Neural progenitor cell (in vitro differentiated cells): Measurements from ENCODE around the gene MAN2B2. TPM values are rescaled to one million over a fixed set of nuclear protein-coding genes. Genes with fewer than 3 reads are reported as not detected.

ENCODE experiments used
- DNase-seq: peaks from one replicate; pipeline ENCODE4 v3.0.0-alpha.2; 2016; ENCODE audit warnings: low spot score
- H2AFZ ChIP-seq: fragments of 200-600 bp; sonication (generic); replicated peaks from 2 replicates; pipeline ENCODE4 v1.6.1; 2016; ENCODE audit warnings: antibody characterized with exemption
- H3F3A ChIP-seq: fragments of 200-600 bp; sonication (generic); 2 replicates; pipeline ENCODE4 v1.6.1; 2016; ENCODE audit warnings: antibody characterized with exemption, low read depth
- H3K27ac ChIP-seq: fragments of 200-600 bp; sonication (generic); 2 replicates; pipeline ENCODE4 v1.5.1; 2016; ENCODE audit warnings: mild to moderate bottlenecking
- H3K27me3 ChIP-seq: fragments of 200-600 bp; sonication (generic); 2 replicates; pipeline ENCODE4 v1.6.1; 2016; ENCODE audit warnings: mild to moderate bottlenecking, moderate library complexity
- H3K36me3 ChIP-seq: fragments of 200-600 bp; sonication (generic); 2 replicates; pipeline ENCODE4 v1.5.1; 2016
- H3K4me1 ChIP-seq: fragments of 200-600 bp; sonication (generic); 2 replicates; pipeline ENCODE4 v1.6.1; 2016; ENCODE audit warnings: mixed run types
- H3K4me2 ChIP-seq: fragments of 200-600 bp; sonication (generic); 2 replicates; pipeline ENCODE4 v1.6.1; 2016
- H3K4me3 ChIP-seq: fragments of 200-600 bp; sonication (generic); 2 replicates; pipeline ENCODE4 v1.5.1; 2016
- H3K79me2 ChIP-seq: fragments of 200-600 bp; sonication (generic); 2 replicates; pipeline ENCODE4 v1.6.1; 2016; ENCODE audit warnings: low read depth
- H3K9ac ChIP-seq: fragments of 200-600 bp; sonication (generic); 2 replicates; pipeline ENCODE4 v1.6.1; 2016
- H3K9me3 ChIP-seq: fragments of 200-600 bp; sonication (generic); 2 replicates; pipeline ENCODE4 v1.5.1; 2016; ENCODE audit warnings: low read depth
- H4K20me1 ChIP-seq: fragments of 200-600 bp; sonication (generic); 2 replicates; pipeline ENCODE4 v1.6.1; 2016; ENCODE audit warnings: low read depth
- H3K27ac Mint-ChIP-seq: 3 replicates; pipeline ENCODE4 v1.8.0; 2021; ENCODE audit warnings: mixed read lengths
- H3K27me3 Mint-ChIP-seq: 2 replicates; pipeline ENCODE4 v1.8.0; 2022; ENCODE audit warnings: low read depth, mild to moderate bottlenecking, inconsistent platforms, moderate library complexity, mixed read lengths; ENCODE audit not compliant: insufficient read depth
- H3K36me3 Mint-ChIP-seq: 3 replicates; pipeline ENCODE4 v1.8.0; 2021; ENCODE audit warnings: mixed read lengths
- H3K4me1 Mint-ChIP-seq: 3 replicates; pipeline ENCODE4 v1.8.0; 2021; ENCODE audit warnings: mixed read lengths
- H3K4me3 Mint-ChIP-seq: 3 replicates; pipeline ENCODE4 v1.8.0; 2021; ENCODE audit warnings: mild to moderate bottlenecking, moderate library complexity, mixed read lengths
- H3K9me3 Mint-ChIP-seq: 3 replicates; pipeline ENCODE4 v1.8.0; 2020; ENCODE audit warnings: mixed read lengths
- CTCF ChIP-seq: fragments of 200-600 bp; sonication (generic); IDR thresholded peaks from 2 replicates; pipeline ENCODE4 v1.5.1; 2017; ENCODE audit warnings: antibody characterized with exemption, mild to moderate bottlenecking
- EZH2 ChIP-seq: fragments of 200-600 bp; sonication (generic); IDR thresholded peaks from 2 replicates; pipeline ENCODE4 v1.6.1; 2017; ENCODE audit warnings: antibody characterized with exemption, mild to moderate bottlenecking, moderate library complexity
- EZH2phosphoT487 ChIP-seq: fragments of 200-600 bp; sonication (generic); IDR thresholded peaks from 2 replicates; pipeline ENCODE4 v1.6.1; 2017; ENCODE audit warnings: antibody characterized with exemption
- total RNA-seq: library from RNA; depleted of rRNA; stranded (reverse); fragments of >200 nt; gene quantifications from 2 replicates; pipeline ENCODE4 v1.2.3, GENCODE V29; 2015; ENCODE audit warnings: low replicate concordance

MAN2B2 gene
- total RNA-seq, 1 donor from 2014 or later = 2.7 TPM

GRCh38 chr4:6594341-6594740, 19.4 kb downstream of the MAN2B2 start:
- Histone ChIP-seq H3K9ac (no peak overlapping the region), H3K27ac (no peak overlapping the region), H3K4me3 (no peak overlapping the region), H3K4me1 (no peaks in the 10 kb centered on the region), H3K27me3 (no peaks in the 10 kb centered on the region), H3K36me3 (no peaks in the 10 kb centered on the region), H3K79me2 (no peaks in the 10 kb centered on the region), H3K4me2 (no peak overlapping the region), H3K9me3 (no peaks in the 10 kb centered on the region), H2AFZ (no peak overlapping the region), H4K20me1 (no peaks in the 10 kb centered on the region), H3F3A (no peaks in the 10 kb centered on the region)
- no peak for TF ChIP-seq CTCF
- no peak for DNase-seq
- Mint-ChIP-seq H3K4me1 (no peaks in the 10 kb centered on the region), H3K36me3 (no peaks in the 10 kb centered on the region), H3K27me3 (peaks cover 2% of the 10 kb centered on the region), H3K9me3 (no peaks in the 10 kb centered on the region), H3K27ac (no peak overlapping the region), H3K4me3 (no peak overlapping the region)

GRCh38 chr4:6594826-6595355, 19.9 kb downstream of the MAN2B2 start:
- Mint-ChIP-seq H3K36me3 (no peaks in the 10 kb centered on the region), H3K4me3 (no peak overlapping the region), H3K27me3 (peaks cover 4% of the 10 kb centered on the region), H3K9me3 (no peaks in the 10 kb centered on the region), H3K4me1 (no peaks in the 10 kb centered on the region), H3K27ac (peak overlapping the region; percentile 19)
- Histone ChIP-seq H3K79me2 (no peaks in the 10 kb centered on the region), H3F3A (no peaks in the 10 kb centered on the region), H3K27ac (no peak overlapping the region), H3K9me3 (no peaks in the 10 kb centered on the region), H3K27me3 (no peaks in the 10 kb centered on the region), H2AFZ (no peak overlapping the region), H3K4me2 (no peak overlapping the region), H3K9ac (no peak overlapping the region), H3K36me3 (no peaks in the 10 kb centered on the region), H3K4me1 (no peaks in the 10 kb centered on the region), H3K4me3 (no peak overlapping the region), H4K20me1 (no peaks in the 10 kb centered on the region)
- TF ChIP-seq EZH2phosphoT487 (no peak), CTCF (no peak), EZH2 (no peak)
- no peak for DNase-seq

GRCh38 chr4:6595897-6596537, 21.0 kb downstream of the MAN2B2 start:
- H3K36me3 ChIP-seq = no peaks in the 10 kb centered on the region

More at GRCh38 chr4:6595897-6596537, 21.0 kb downstream of the MAN2B2 start:
- Histone ChIP-seq H3F3A (no peaks in the 10 kb centered on the region), H4K20me1 (no peaks in the 10 kb centered on the region), H2AFZ (no peak overlapping the region), H3K27ac (no peak overlapping the region), H3K4me1 (no peaks in the 10 kb centered on the region), H3K9ac (no peak overlapping the region), H3K79me2 (no peaks in the 10 kb centered on the region), H3K4me3 (no peak overlapping the region), H3K4me2 (no peak overlapping the region), H3K9me3 (no peaks in the 10 kb centered on the region), H3K27me3 (no peaks in the 10 kb centered on the region)
- peaks cover 4% of the 10 kb centered on the region for H3K27me3 Mint-ChIP-seq
- no peaks in the 10 kb centered on the region for H3K36me3 Mint-ChIP-seq
- no peak overlapping the region for H3K4me3 Mint-ChIP-seq
- no peak overlapping the region for H3K27ac Mint-ChIP-seq
- TF ChIP-seq EZH2phosphoT487 (no peak), EZH2 (no peak), CTCF (no peak)
- DNase-seq = no peak
- H3K9me3 Mint-ChIP-seq = no peaks in the 10 kb centered on the region
- no peaks in the 10 kb centered on the region for H3K4me1 Mint-ChIP-seq
